Measurements from ENCODE around the gene ARVCF. TPM values are rescaled to one million over a fixed set of nuclear protein-coding genes. Genes with fewer than 3 reads are reported as not detected.
"Not testable (repeated sequence)": the region's sequence is repeated elsewhere in the genome, so short reads cannot be mapped to it uniquely, and the experiment has no call there.

The ARVCF gene
- polyA plus RNA-seq, 1 experiment, result 5.6 TPM

DNA sequence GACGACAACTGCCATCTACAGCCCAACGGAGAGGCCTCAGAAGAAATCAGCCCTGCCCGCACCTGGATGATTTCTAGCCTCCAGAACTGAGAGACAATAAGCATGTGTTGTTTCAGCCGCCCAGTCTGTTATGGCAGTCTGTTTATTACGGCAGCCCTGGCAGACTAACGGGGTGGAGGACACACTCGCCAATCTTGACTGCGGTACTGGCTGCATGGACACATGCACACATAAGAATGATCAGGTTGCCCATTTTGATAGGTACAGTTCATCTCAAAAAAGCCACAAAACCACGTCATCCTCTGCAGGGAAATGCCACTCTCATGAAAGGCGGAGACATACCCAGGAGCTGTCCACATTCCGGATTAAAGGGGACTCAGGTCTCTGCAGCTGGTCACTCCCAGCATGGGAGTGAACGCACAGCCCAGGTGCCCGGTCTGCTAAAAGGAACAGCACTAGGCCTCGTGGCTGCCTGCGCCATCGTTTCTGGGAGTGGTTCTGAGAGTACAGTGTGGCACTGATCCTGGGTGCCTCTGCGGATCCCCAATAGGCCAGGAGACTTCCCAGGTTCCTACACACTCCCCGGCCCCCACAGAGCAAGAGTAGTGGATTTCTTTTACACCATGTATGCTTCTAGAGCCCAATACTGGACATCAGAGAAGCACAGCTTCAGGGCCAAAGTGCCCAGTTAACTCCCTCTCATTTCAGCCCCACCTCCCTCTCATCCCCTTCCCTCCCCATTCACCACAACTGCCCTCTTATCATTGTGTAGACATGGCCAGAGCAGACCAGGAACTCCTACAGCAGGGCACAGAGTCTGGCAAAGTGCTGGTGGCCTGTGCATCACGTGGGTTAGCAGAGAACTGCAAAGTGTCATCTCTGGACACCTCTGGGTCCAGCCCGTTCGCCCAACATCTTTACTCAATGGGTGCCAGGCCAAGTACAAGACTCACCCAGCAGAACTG, 86.8 kb downstream of the ARVCF start:
- no peak for DNase-seq (ENCODE audit: low read depth, low spot score)
- no peaks in the 10 kb centered on the region for H3K27me3 ChIP-seq (ENCODE audit: control insufficient read depth, insufficient read depth, low read length)
- CTCF ChIA-PET, result no interaction called here
- H3K27ac ChIP-seq (ENCODE audit: low read depth, low read length), result no peak overlapping the region
- POLR2A ChIA-PET, result no interaction called here
- TF ChIP-seq, protein P1, sequence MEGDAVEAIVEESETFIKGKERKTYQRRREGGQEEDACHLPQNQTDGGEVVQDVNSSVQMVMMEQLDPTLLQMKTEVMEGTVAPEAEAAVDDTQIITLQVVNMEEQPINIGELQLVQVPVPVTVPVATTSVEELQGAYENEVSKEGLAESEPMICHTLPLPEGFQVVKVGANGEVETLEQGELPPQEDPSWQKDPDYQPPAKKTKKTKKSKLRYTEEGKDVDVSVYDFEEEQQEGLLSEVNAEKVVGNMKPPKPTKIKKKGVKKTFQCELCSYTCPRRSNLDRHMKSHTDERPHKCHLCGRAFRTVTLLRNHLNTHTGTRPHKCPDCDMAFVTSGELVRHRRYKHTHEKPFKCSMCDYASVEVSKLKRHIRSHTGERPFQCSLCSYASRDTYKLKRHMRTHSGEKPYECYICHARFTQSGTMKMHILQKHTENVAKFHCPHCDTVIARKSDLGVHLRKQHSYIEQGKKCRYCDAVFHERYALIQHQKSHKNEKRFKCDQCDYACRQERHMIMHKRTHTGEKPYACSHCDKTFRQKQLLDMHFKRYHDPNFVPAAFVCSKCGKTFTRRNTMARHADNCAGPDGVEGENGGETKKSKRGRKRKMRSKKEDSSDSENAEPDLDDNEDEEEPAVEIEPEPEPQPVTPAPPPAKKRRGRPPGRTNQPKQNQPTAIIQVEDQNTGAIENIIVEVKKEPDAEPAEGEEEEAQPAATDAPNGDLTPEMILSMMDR (IDR thresholded peaks at IDR 0.05; ENCODE audit: low read depth, low read length), result no peak
- no peak overlapping the region for H3K4me3 ChIP-seq (ENCODE audit: low read depth, low read length)
- H3K9me3 ChIP-seq (ENCODE audit: control insufficient read depth, insufficient read depth, low read length), result no peaks in the 10 kb centered on the region

DNA sequence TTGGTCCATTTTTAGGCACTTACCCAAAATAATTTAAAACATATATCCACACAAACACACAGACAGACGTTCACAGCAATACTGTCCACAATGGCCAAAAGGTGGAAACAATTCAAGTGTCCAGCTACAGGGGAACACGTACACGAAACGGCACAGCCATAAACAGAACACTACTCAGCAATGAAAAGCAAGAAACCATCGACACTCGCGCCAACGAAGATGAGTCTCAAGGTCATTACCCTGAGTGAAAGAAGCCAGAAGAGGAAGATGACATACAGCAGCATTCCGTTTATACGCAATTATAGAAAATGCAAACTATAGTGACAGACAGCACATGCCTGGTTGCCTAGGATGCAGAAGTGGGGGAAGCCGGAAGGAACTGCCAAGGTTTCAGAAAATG, 88.4 kb downstream of the ARVCF start:
- Histone ChIP-seq H3K4me3 (ENCODE audit: low read depth, low read length) (no peak overlapping the region), H3K27ac (ENCODE audit: low read depth, low read length) (no peak overlapping the region), H3K27me3 (ENCODE audit: control insufficient read depth, insufficient read depth, low read length) (no peaks in the 10 kb centered on the region), H3K9me3 (ENCODE audit: control insufficient read depth, insufficient read depth, low read length) (no peaks in the 10 kb centered on the region)
- ChIA-PET POLR2A (interaction anchor here (0.7 kb wide), 1 partner anchor 340 kb away, joined by 3 read pairs; no protein-coding TSS in a partner anchor), CTCF (no interaction called here)
- TF ChIP-seq, protein P1 (IDR thresholded peaks at IDR 0.05; ENCODE audit: low read depth, low read length), result no peak
- DNase-seq (ENCODE audit: low read depth, low spot score), result no peak

DNA sequence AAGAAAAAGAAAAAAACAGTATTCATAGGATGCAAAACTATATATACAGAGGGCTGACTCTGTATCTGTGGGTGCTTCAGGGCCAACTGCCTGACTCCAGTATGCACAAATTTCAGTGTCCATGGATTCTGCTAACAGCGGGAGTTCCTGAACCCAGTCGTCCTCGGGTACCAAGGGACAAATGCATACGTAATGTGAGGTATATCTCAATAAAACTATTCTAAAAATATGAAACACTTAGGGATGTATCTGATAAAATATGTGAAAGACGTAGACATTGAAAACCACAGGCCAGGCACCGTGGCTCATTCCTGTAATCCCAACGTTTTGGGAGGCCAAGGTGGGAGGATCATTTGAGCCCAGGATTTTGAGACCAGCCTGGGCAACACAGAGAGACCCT, 88.9 kb downstream of the ARVCF start:
- TF ChIP-seq, protein P1 (IDR thresholded peaks at IDR 0.05; ENCODE audit: low read depth, low read length), result no peak
- POLR2A ChIA-PET, result interaction anchor here (0.7 kb wide), 1 partner anchor 339 kb away, joined by 3 read pairs; no protein-coding TSS in a partner anchor
- Histone ChIP-seq H3K9me3 (ENCODE audit: control insufficient read depth, insufficient read depth, low read length) (no peaks in the 10 kb centered on the region), H3K27me3 (ENCODE audit: control insufficient read depth, insufficient read depth, low read length) (no peaks in the 10 kb centered on the region), H3K27ac (ENCODE audit: low read depth, low read length) (no peak overlapping the region), H3K4me3 (ENCODE audit: low read depth, low read length) (no peak overlapping the region)
- no peak for DNase-seq (ENCODE audit: low read depth, low spot score)
- CTCF ChIA-PET, result no interaction called here

DNA sequence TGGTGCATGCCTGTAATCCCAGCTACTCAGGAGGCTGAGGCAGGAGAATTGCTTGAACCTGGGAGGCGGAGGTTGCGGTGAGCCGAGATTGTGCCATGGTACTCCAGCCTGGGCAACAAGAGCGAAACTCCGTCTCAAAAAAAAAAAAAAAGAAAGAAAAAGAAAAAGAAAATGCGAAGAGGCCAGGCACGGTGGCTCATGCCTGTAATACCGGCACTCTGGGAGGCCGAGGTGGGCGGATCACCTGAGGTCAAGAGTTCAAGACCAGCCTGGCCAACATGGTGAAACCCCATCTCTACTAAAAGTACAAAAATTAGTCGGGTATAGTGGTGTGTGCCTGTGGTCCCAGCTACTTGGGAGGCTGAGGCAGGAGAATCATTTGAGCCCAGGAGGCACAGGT, 90.6 kb downstream of the ARVCF start:
- CTCF ChIA-PET, result interaction anchor here (0.7 to 1.7 kb wide), 2 partner anchors 10 to 16 kb away, joined by 3 to 5 read pairs; no protein-coding TSS in a partner anchor
- H3K27me3 ChIP-seq (ENCODE audit: control insufficient read depth, insufficient read depth, low read length); H3K4me3 ChIP-seq (ENCODE audit: low read depth, low read length); H3K27ac ChIP-seq (ENCODE audit: low read depth, low read length); POLR2A ChIA-PET; H3K9me3 ChIP-seq (ENCODE audit: control insufficient read depth, insufficient read depth, low read length); DNase-seq (ENCODE audit: low read depth, low spot score): not testable (repeated sequence)

DNA sequence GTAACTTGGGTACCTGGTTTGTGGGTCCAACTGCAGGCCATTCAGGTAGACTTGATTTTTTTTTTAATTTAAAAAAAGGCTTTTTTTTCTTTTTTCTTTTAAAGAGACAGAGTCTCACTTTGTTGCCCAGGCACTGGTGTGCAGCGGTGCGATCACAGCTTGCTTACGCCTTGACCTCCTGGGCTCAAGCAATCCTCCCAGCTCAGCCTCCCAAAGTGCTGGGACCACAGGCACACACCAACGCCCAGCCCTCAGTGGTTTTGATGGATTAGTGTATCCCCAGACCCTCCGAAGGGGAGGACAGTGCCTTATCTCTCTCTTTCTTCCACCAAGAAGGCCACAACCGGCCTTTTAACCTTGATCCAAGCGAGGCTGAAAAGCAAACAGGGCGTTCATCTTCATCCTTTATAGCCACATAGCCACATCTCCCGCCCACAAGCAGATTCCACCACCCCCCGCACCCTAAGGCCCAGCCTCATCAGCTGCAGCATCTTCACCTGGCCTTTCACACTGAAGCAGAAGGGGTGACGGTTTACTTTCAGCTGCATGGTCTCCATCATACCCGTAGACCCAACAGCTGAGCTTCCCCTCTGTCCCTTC, 92.6 kb downstream of the ARVCF start:
- DNase-seq (ENCODE audit: low read depth, low spot score), result no peak
- TF ChIP-seq, protein P1 (IDR thresholded peaks at IDR 0.05; ENCODE audit: low read depth, low read length), result no peak
- CTCF ChIA-PET, result interaction anchor here (1.4 kb wide), 1 partner anchor 193 kb away, joined by 3 read pairs; no protein-coding TSS in a partner anchor
- Histone ChIP-seq H3K27me3 (ENCODE audit: control insufficient read depth, insufficient read depth, low read length) (no peaks in the 10 kb centered on the region), H3K27ac (ENCODE audit: low read depth, low read length) (no peak overlapping the region), H3K4me3 (ENCODE audit: low read depth, low read length) (no peak overlapping the region), H3K9me3 (ENCODE audit: control insufficient read depth, insufficient read depth, low read length) (no peaks in the 10 kb centered on the region)
- POLR2A ChIA-PET, result no interaction called here

Measured in AG04450 (cell line).